ENCODE data around the gene AOC3. TPM values are rescaled to one million over a fixed set of nuclear protein-coding genes. Genes with fewer than 3 reads are reported as not detected.

AOC3 gene
- total and polyA plus RNA-seq, 2 of the 13 experiments (the other 11 are each of a cell fraction or from before 2014, with no cell fraction given), result 8.7 to 51.7 TPM

DNA sequence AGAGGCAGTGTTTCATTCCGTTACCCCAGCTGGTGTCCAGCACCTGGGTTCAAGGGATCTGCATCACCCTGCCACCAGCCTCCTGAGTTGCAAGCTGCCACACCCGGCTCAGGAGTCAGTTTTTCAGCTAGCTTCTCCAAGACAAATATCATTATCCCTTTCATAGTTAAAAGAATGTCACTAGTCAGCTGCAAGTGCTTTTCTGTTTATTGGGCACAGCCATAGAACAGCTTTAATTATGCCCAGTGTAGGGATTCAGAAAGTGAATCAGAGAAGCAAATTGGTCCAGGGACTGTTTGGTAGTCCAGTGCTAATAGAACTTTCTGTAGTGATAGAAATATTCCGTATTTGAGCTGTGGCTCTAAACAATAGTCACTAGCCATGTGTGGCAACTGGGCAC, 2.9 kb upstream of the AOC3 start:
- Histone ChIP-seq H4K20me1 (ENCODE audit: insufficient read depth, low read length) (no peaks in the 10 kb centered on the region), H3K4me3 (replicated peaks in 1 of 3; ENCODE audit: insufficient read depth in 1 of 3, low read depth in 2 of 3, low read length in 3 of 3) (no peak overlapping the region), H3K27me3 (ENCODE audit: control insufficient read depth in 1 of 2, insufficient read depth in 2 of 2, low read length in 2 of 2) (no peaks in the 10 kb centered on the region), H3K27ac (ENCODE audit: extremely low read length, insufficient read depth, low read length) (no peak overlapping the region), H3K36me3 (replicated peaks in 1 of 2; ENCODE audit: control insufficient read depth in 1 of 2, insufficient read depth in 2 of 2, low read length in 2 of 2) (peaks cover 19 to 25% of the 10 kb centered on the region in 2 experiments), H3K9ac (ENCODE audit: insufficient read depth, low read depth, low read length) (no peak overlapping the region), H3K4me1 (ENCODE audit: insufficient read depth, low read length) (peaks cover 46% of the 10 kb centered on the region), H3K9me3 (ENCODE audit: low read length) (no peaks in the 10 kb centered on the region), H2AFZ (ENCODE audit: low read length) (no peak overlapping the region), H3K4me2 (ENCODE audit: low read depth, low read length) (no peak overlapping the region), H3K79me2 (ENCODE audit: insufficient read depth, low read length) (no peaks in the 10 kb centered on the region)
- FAIRE-seq (no peak), ATAC-seq (no peak), DNase-seq (ENCODE audit: low spot score) (no peak)
- 92% methylated on average over 3 of the region's 3 CpGs for WGBS (ENCODE audit: low lambda C conversion rate)
- in situ Hi-C loops (cut with HindIII; ENCODE audit: extremely low pct_ligation_motif_present, low pct_unique_long_range_greater_than_20kb) (loop anchor here (10.0 kb wide), 1 partner anchor 137 kb away; the partner anchor contains the start of genes PTGES3L and RUNDC1), intact Hi-C loops (cut with micrococcal nuclease; ENCODE audit: unreplicated experiment) (no loop called here)
- no TSS peak for BruUV-seq (replicated peaks)
- ChIA-PET POLR2A (interaction anchor here (0.6 to 3.7 kb wide), 6 partner anchors 15 to 107 kb away, joined by 3 to 12 read pairs (median 4); partner anchors contain the start of gene PSME3), CTCF (ENCODE audit: low intra/inter-chr PET ratio, low total read pairs) (no interaction called here)
- TF ChIP-seq MIER3 (CRISPR knock-in tag; IDR thresholded peaks at IDR 0.05; ENCODE audit: borderline replicate concordance), result no peak
- TF ChIP-seq ZSCAN30 (CRISPR knock-in tag; IDR thresholded peaks at IDR 0.05), result no peak
- TF ChIP-seq ZNF703 (CRISPR knock-in tag; IDR thresholded peaks at IDR 0.05; ENCODE audit: borderline replicate concordance), result no peak
- no peak for TF ChIP-seq HMG20A (CRISPR knock-in tag; IDR thresholded peaks at IDR 0.05; ENCODE audit: borderline replicate concordance)
- TF ChIP-seq, protein P1, sequence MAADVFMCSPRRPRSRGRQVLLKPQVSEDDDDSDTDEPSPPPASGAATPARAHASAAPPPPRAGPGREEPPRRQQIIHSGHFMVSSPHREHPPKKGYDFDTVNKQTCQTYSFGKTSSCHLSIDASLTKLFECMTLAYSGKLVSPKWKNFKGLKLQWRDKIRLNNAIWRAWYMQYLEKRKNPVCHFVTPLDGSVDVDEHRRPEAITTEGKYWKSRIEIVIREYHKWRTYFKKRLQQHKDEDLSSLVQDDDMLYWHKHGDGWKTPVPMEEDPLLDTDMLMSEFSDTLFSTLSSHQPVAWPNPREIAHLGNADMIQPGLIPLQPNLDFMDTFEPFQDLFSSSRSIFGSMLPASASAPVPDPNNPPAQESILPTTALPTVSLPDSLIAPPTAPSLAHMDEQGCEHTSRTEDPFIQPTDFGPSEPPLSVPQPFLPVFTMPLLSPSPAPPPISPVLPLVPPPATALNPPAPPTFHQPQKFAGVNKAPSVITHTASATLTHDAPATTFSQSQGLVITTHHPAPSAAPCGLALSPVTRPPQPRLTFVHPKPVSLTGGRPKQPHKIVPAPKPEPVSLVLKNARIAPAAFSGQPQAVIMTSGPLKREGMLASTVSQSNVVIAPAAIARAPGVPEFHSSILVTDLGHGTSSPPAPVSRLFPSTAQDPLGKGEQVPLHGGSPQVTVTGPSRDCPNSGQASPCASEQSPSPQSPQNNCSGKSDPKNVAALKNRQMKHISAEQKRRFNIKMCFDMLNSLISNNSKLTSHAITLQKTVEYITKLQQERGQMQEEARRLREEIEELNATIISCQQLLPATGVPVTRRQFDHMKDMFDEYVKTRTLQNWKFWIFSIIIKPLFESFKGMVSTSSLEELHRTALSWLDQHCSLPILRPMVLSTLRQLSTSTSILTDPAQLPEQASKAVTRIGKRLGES (CRISPR knock-in tag; IDR thresholded peaks at IDR 0.05; ENCODE audit: borderline replicate concordance), result no peak
- no peak for TF ChIP-seq TCF12 (IDR thresholded peaks at IDR 0.05)
- no peak for TF ChIP-seq TCF12 (CRISPR knock-in tag; IDR thresholded peaks at IDR 0.05)
- no peak for TF ChIP-seq ZNF256 (CRISPR knock-in tag; conservative IDR thresholded peaks at IDR 0.05)
- no peak for TF ChIP-seq FOXA1 (IDR thresholded peaks at IDR 0.05)
- TF ChIP-seq FOXA1 (CRISPR knock-in tag; IDR thresholded peaks at IDR 0.05), result no peak
- no peak for TF ChIP-seq XBP1 (CRISPR knock-in tag; IDR thresholded peaks at IDR 0.05)
- TF ChIP-seq RBAK (CRISPR knock-in tag; IDR thresholded peaks at IDR 0.05), result no peak
- no peak for TF ChIP-seq ELF1 (CRISPR knock-in tag; IDR thresholded peaks at IDR 0.05)
- TF ChIP-seq JARID2 (CRISPR knock-in tag; IDR thresholded peaks at IDR 0.05; ENCODE audit: insufficient replicate concordance), result no peak
- no peak for TF ChIP-seq ZNF205 (CRISPR knock-in tag; IDR thresholded peaks at IDR 0.05)
- TF ChIP-seq YEATS4 (CRISPR knock-in tag; IDR thresholded peaks at IDR 0.05; ENCODE audit: borderline replicate concordance), result no peak
- TF ChIP-seq RXRB (CRISPR knock-in tag; IDR thresholded peaks at IDR 0.05; ENCODE audit: borderline replicate concordance), result no peak
- TF ChIP-seq, protein P2, sequence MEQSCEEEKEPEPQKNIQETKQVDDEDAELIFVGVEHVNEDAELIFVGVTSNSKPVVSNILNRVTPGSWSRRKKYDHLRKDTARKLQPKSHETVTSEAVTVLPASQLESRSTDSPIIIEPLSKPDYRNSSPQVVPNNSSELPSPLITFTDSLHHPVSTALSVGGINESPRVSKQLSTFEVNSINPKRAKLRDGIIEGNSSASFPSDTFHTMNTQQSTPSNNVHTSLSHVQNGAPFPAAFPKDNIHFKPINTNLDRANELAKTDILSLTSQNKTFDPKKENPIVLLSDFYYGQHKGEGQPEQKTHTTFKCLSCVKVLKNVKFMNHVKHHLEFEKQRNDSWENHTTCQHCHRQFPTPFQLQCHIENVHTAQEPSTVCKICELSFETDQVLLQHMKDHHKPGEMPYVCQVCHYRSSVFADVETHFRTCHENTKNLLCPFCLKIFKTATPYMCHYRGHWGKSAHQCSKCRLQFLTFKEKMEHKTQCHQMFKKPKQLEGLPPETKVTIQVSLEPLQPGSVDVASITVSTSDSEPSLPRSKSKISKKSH (CRISPR knock-in tag; IDR thresholded peaks at IDR 0.05; ENCODE audit: borderline replicate concordance), result no peak
- TF ChIP-seq ZNF101 (CRISPR knock-in tag; IDR thresholded peaks at IDR 0.05; ENCODE audit: borderline replicate concordance, low read depth), result no peak
- no peak for TF ChIP-seq NCOA5 (CRISPR knock-in tag; IDR thresholded peaks at IDR 0.05)

Measured in HepG2 (cell line).